HG02623 (cell line): ENCODE results near the gene DTNA.

Experiments used
- ATAC-seq: cut with Tn5 transposase; IDR thresholded peaks from one replicate; pipeline ENCODE4 v1.9.1; 2021; ENCODE audit warnings: moderate library complexity; ENCODE audit not compliant: unreplicated experiment

The DTNA gene

GRCh38 chr18:34928754-34929335 is 218.7 kb downstream of the DTNA start:
- ATAC-seq = no peak

GRCh38 chr18:34929336-34929780 is 219.3 kb downstream of the DTNA start:
- ATAC-seq = no peak

DNA sequence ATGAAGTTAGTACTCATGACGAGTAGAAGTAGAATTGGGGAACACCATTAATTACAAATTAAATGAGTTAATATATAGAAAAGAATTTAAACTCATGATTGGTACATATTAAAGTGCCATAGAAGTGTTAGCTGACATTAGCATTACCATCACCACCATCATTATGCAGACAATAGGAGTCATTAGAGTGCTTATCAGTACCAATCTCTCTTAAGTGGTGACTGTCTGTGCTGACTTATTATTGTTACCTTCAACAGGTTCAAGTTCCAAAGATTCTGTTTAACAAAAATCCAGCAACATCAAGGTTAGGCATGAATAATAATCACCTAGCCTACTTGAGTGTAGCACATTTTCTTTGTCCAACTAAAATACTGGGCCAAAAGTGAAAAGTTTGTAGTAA is 222.3 kb downstream of the DTNA start:
- no peak for ATAC-seq

- ATAC-seq = no peak
Measured at GRCh38 chr18:34932792-34933466, 222.8 kb downstream of the DTNA start.

DNA sequence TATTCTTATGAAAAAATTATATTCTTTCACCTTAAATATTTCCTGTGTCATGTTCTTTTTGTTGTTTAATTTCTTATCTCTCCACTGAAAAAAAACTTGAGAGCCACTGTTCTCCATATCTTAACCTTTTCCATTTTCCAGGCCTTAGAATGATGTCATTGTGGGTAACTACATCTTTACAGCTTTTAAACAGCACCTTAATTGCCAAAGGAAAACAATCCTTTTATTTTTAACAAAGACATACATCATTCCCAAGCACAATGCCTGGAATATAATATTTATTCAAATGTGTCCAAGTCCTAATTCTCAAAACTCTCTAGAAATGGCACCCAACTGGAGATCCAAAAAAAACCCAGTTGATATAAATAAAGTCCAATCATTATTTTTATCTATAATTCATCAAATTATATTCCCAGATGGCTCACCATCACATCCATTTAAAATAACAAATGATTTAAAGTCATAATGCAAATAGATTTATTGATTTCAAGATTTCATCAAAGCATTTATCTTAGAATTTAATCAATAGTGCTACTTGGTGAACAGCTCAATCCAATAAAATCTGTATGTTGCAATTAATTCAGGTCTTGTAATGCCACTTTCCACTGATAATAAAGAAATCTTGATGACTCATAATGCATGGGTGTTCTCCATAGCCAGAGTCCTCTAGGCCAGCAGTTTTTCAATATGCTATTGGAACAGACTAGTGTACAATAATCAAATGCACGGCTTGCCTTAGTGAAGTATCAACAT is 224.0 kb downstream of the DTNA start:
- ATAC-seq = no peak

- ATAC-seq = no peak
Measured at GRCh38 chr18:34936772-34937171, 226.7 kb downstream of the DTNA start.

DNA sequence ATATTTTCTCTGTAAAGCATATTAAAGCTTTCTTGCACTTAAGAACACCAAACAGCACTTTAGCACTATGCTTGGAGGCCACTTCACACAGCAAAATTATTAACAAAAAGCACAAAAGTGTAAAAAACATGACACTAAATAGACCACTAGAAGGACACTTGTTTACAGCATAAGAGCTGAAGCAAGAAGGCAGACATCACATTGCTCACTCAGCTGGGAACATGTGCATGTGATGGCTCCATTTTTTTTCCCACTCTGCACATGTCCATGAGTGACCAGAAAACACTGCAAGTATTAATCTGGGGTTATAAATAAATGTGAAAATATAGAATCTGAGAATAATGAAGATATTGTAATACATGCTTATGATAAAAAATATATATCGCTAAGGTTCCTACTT is 228.0 kb downstream of the DTNA start:
- ATAC-seq = no peak
